ENCODE data around the gene SLC46A1.
A peak's percentile ranks its signal among the peaks of the same experiment; 100 is the strongest.

The SLC46A1 gene

GRCh38 chr17:28363186-28363585 lies 42.8 kb downstream of the SLC46A1 start:
- 95 to 96% methylated on average over 5 of the region's 5 CpGs for WGBS, 2 experiments

GRCh38 chr17:28357901-28358197 lies 48.2 kb downstream of the SLC46A1 start:
- peaks cover 24% of the 10 kb centered on the region for H3K36me3 ChIP-seq (ENCODE audit: control insufficient read depth, insufficient read depth, low read length)
- 4 to 9% methylated on average over 4 of the region's 4 CpGs for WGBS, 2 experiments
- H3K27ac ChIP-seq (ENCODE audit: insufficient read depth, low read depth, low read length, poor library complexity, severe bottlenecking) = peak overlapping the region; percentile 38
- peaks cover 7% of the 10 kb centered on the region for H3K4me1 ChIP-seq (ENCODE audit: control insufficient read depth, insufficient read depth, low read length)
- no peaks in the 10 kb centered on the region for H3K9me3 ChIP-seq (ENCODE audit: control insufficient read depth, low read length)
- no peaks in the 10 kb centered on the region for H3K27me3 ChIP-seq (ENCODE audit: control insufficient read depth, insufficient read depth, low read length, poor library complexity, severe bottlenecking)
- peak overlapping the region; percentile 83 for H3K4me3 ChIP-seq (ENCODE audit: insufficient read depth, low read depth, low read length)

More at GRCh38 chr17:28363186-28363585, 42.8 kb downstream of the SLC46A1 start:
- Histone ChIP-seq H3K36me3 (ENCODE audit: control insufficient read depth, insufficient read depth, low read length) (peaks cover 11% of the 10 kb centered on the region), H3K27me3 (ENCODE audit: control insufficient read depth, insufficient read depth, low read length, poor library complexity, severe bottlenecking) (no peaks in the 10 kb centered on the region), H3K4me3 (ENCODE audit: insufficient read depth, low read depth, low read length) (no peak overlapping the region), H3K27ac (ENCODE audit: insufficient read depth, low read depth, low read length, poor library complexity, severe bottlenecking) (no peak overlapping the region), H3K4me1 (ENCODE audit: control insufficient read depth, insufficient read depth, low read length) (peaks cover 5% of the 10 kb centered on the region), H3K9me3 (ENCODE audit: control insufficient read depth, low read length) (no peaks in the 10 kb centered on the region)

- Histone ChIP-seq H3K4me3 (ENCODE audit: insufficient read depth, low read depth, low read length) (peak within 1 kb of the TSS; percentile 83), H3K27me3 (ENCODE audit: control insufficient read depth, insufficient read depth, low read length, poor library complexity, severe bottlenecking) (no peaks in the 10 kb centered on the region), H3K27ac (ENCODE audit: insufficient read depth, low read depth, low read length, poor library complexity, severe bottlenecking) (peak within 1 kb of the TSS; percentile 38), H3K4me1 (ENCODE audit: control insufficient read depth, insufficient read depth, low read length) (peaks cover 7% of the 10 kb centered on the region), H3K9me3 (ENCODE audit: control insufficient read depth, low read length) (no peaks in the 10 kb centered on the region), H3K36me3 (ENCODE audit: control insufficient read depth, insufficient read depth, low read length) (peaks cover 24% of the 10 kb centered on the region)
- WGBS, 2 experiments = 0 to 1% methylated on average over 80 of the region's 80 CpGs
These were observed 48.7 kb downstream of the SLC46A1 start, which contains the start of gene POLDIP2 for GRCh38 chr17:28357061-28357900. TSS of gene POLDIP2 (minus strand) at chr17:28357527. CDS start at chr17:28357448, 79 bp downstream.

GRCh38 chr17:28350271-28350670 lies 55.7 kb downstream of the SLC46A1 start:
- Histone ChIP-seq H3K36me3 (ENCODE audit: control insufficient read depth, insufficient read depth, low read length) (peaks cover 30% of the 10 kb centered on the region), H3K9me3 (ENCODE audit: control insufficient read depth, low read length) (no peaks in the 10 kb centered on the region), H3K27me3 (ENCODE audit: control insufficient read depth, insufficient read depth, low read length, poor library complexity, severe bottlenecking) (no peaks in the 10 kb centered on the region), H3K4me1 (ENCODE audit: control insufficient read depth, insufficient read depth, low read length) (peaks cover 4% of the 10 kb centered on the region), H3K4me3 (ENCODE audit: insufficient read depth, low read depth, low read length) (no peak overlapping the region), H3K27ac (ENCODE audit: insufficient read depth, low read depth, low read length, poor library complexity, severe bottlenecking) (no peak overlapping the region)
- WGBS, 2 experiments = 94 to 95% methylated on average over 7 of the region's 7 CpGs

GRCh38 chr17:28348979-28349378 lies 57.0 kb downstream of the SLC46A1 start:
- H3K36me3 ChIP-seq (ENCODE audit: control insufficient read depth, insufficient read depth, low read length) = peaks cover 30% of the 10 kb centered on the region
- WGBS, 2 experiments = 78 to 80% methylated on average over 3 of the region's 3 CpGs
- H3K27ac ChIP-seq (ENCODE audit: insufficient read depth, low read depth, low read length, poor library complexity, severe bottlenecking) = no peak overlapping the region
- no peaks in the 10 kb centered on the region for H3K9me3 ChIP-seq (ENCODE audit: control insufficient read depth, low read length)
- H3K4me1 ChIP-seq (ENCODE audit: control insufficient read depth, insufficient read depth, low read length) = peaks cover 4% of the 10 kb centered on the region
- no peaks in the 10 kb centered on the region for H3K27me3 ChIP-seq (ENCODE audit: control insufficient read depth, insufficient read depth, low read length, poor library complexity, severe bottlenecking)
- no peak overlapping the region for H3K4me3 ChIP-seq (ENCODE audit: insufficient read depth, low read depth, low read length)

- H3K36me3 ChIP-seq (ENCODE audit: control insufficient read depth, insufficient read depth, low read length) = peaks cover 34% of the 10 kb centered on the region
These were observed 58.6 kb downstream of the SLC46A1 start for GRCh38 chr17:28347261-28347891.

GRCh38 chr17:28346746-28347246 lies 59.2 kb downstream of the SLC46A1 start:
- no peak overlapping the region for H3K27ac ChIP-seq (ENCODE audit: insufficient read depth, low read depth, low read length, poor library complexity, severe bottlenecking)
- H3K4me1 ChIP-seq (ENCODE audit: control insufficient read depth, insufficient read depth, low read length) = peaks cover 4% of the 10 kb centered on the region
- no peaks in the 10 kb centered on the region for H3K9me3 ChIP-seq (ENCODE audit: control insufficient read depth, low read length)
- H3K27me3 ChIP-seq (ENCODE audit: control insufficient read depth, insufficient read depth, low read length, poor library complexity, severe bottlenecking) = no peaks in the 10 kb centered on the region
- 85 to 90% methylated on average over 6 to 7 of the region's 7 CpGs for WGBS, 2 experiments
- H3K36me3 ChIP-seq (ENCODE audit: control insufficient read depth, insufficient read depth, low read length) = peaks cover 37% of the 10 kb centered on the region
- no peak overlapping the region for H3K4me3 ChIP-seq (ENCODE audit: insufficient read depth, low read depth, low read length)

More at GRCh38 chr17:28347261-28347891, 58.6 kb downstream of the SLC46A1 start:
- H3K4me3 ChIP-seq (ENCODE audit: insufficient read depth, low read depth, low read length) = no peak overlapping the region
- peaks cover 4% of the 10 kb centered on the region for H3K4me1 ChIP-seq (ENCODE audit: control insufficient read depth, insufficient read depth, low read length)
- WGBS, 2 experiments = 92 to 93% methylated on average over 8 of the region's 8 CpGs
- H3K27me3 ChIP-seq (ENCODE audit: control insufficient read depth, insufficient read depth, low read length, poor library complexity, severe bottlenecking) = no peaks in the 10 kb centered on the region
- H3K27ac ChIP-seq (ENCODE audit: insufficient read depth, low read depth, low read length, poor library complexity, severe bottlenecking) = no peak overlapping the region
- H3K9me3 ChIP-seq (ENCODE audit: control insufficient read depth, low read length) = no peaks in the 10 kb centered on the region

- H3K36me3 ChIP-seq (ENCODE audit: control insufficient read depth, insufficient read depth, low read length) = peaks cover 37% of the 10 kb centered on the region
- peak overlapping the region; percentile 33 for H3K27ac ChIP-seq (ENCODE audit: insufficient read depth, low read depth, low read length, poor library complexity, severe bottlenecking)
- peaks cover 4% of the 10 kb centered on the region for H3K4me1 ChIP-seq (ENCODE audit: control insufficient read depth, insufficient read depth, low read length)
- no peak overlapping the region for H3K4me3 ChIP-seq (ENCODE audit: insufficient read depth, low read depth, low read length)
- H3K27me3 ChIP-seq (ENCODE audit: control insufficient read depth, insufficient read depth, low read length, poor library complexity, severe bottlenecking) = no peaks in the 10 kb centered on the region
- 44 to 47% methylated on average over 2 of the region's 2 CpGs for WGBS, 2 experiments
- H3K9me3 ChIP-seq (ENCODE audit: control insufficient read depth, low read length) = no peaks in the 10 kb centered on the region
These were observed 59.8 kb downstream of the SLC46A1 start for GRCh38 chr17:28346199-28346580.

- Histone ChIP-seq H3K36me3 (ENCODE audit: control insufficient read depth, insufficient read depth, low read length) (peaks cover 35% of the 10 kb centered on the region), H3K27ac (ENCODE audit: insufficient read depth, low read depth, low read length, poor library complexity, severe bottlenecking) (peak overlapping the region; percentile 33)
- WGBS, 2 experiments = 93 to 95% methylated on average over 13 of the region's 13 CpGs
These were observed 60.4 kb downstream of the SLC46A1 start for GRCh38 chr17:28345419-28346198.

More at GRCh38 chr17:28345419-28346198, 60.4 kb downstream of the SLC46A1 start:
- H3K27me3 ChIP-seq (ENCODE audit: control insufficient read depth, insufficient read depth, low read length, poor library complexity, severe bottlenecking) = no peaks in the 10 kb centered on the region
- H3K4me1 ChIP-seq (ENCODE audit: control insufficient read depth, insufficient read depth, low read length) = peaks cover 4% of the 10 kb centered on the region
- H3K9me3 ChIP-seq (ENCODE audit: control insufficient read depth, low read length) = no peaks in the 10 kb centered on the region
- H3K4me3 ChIP-seq (ENCODE audit: insufficient read depth, low read depth, low read length) = no peak overlapping the region
